ENCODE measurements around the gene CHRM2. TPM values are rescaled to one million over a fixed set of nuclear protein-coding genes. Genes with fewer than 3 reads are reported as not detected.

The CHRM2 gene
- total and polyA plus RNA-seq, 9 of the 15 experiments (the other 6 are each of a cell fraction or from before 2014, with no cell fraction given), result not detected

GRCh38 chr7:137001478-137001877, 133.0 kb downstream of the CHRM2 start (continued):
- TF ChIP-seq CREB1 (IDR thresholded peaks at IDR 0.05) (no peak), CREB1 (CRISPR knock-in tag; IDR thresholded peaks at IDR 0.05) (no peak), ZBTB12 (CRISPR knock-in tag; IDR thresholded peaks at IDR 0.05) (no peak), KLF13 (tag; IDR thresholded peaks at IDR 0.05; ENCODE audit: borderline replicate concordance, low read depth) (no peak), YBX1 (IDR thresholded peaks at IDR 0.05) (no peak), GTF2F1 (IDR thresholded peaks at IDR 0.05; ENCODE audit: low read depth, low read length) (no peak), DLX4 (CRISPR knock-in tag; IDR thresholded peaks at IDR 0.05) (no peak), GMEB1 (CRISPR knock-in tag; IDR thresholded peaks at IDR 0.05) (no peak), FOXP1 (CRISPR knock-in tag; IDR thresholded peaks at IDR 0.05) (no peak), BRCA1 (IDR thresholded peaks at IDR 0.05) (no peak), BRCA1 (CRISPR knock-in tag; IDR thresholded peaks at IDR 0.05) (no peak), MTA1 (IDR thresholded peaks at IDR 0.05; ENCODE audit: borderline replicate concordance) (no peak), ZBTB49 (CRISPR knock-in tag; IDR thresholded peaks at IDR 0.05; ENCODE audit: borderline replicate concordance) (no peak), CBX5 (IDR thresholded peaks at IDR 0.05; ENCODE audit: borderline replicate concordance, low read depth) (no peak), ZNF324 (CRISPR knock-in tag; IDR thresholded peaks at IDR 0.05) (no peak)

All from K562 (cell line).